Heart right ventricle (tissue), 16 donors: ENCODE measurements around the gene TMEM39B. TPM values are rescaled to one million over a fixed set of nuclear protein-coding genes. Genes with fewer than 3 reads are reported as not detected.

Experiments used
- ATAC-seq, 8 donors: fragments of 200-7000 bp; cut with Tn5 transposase; one replicate each; pipeline ENCODE4 v1.9.1; 2020; ENCODE audit warnings: mild to moderate bottlenecking in 8 of 8, moderate library complexity in 8 of 8, moderate number of reproducible peaks in 1 of 8
- DNase-seq, 2 donors: peaks; one replicate each; pipeline ENCODE4 v3.0.0-alpha.2; 2020
- H3K27ac ChIP-seq, 10 donors: fragments of 200-600 bp; sonication (generic) in 2 of 10; one replicate each; pipeline versions ENCODE4 v1.5.0 to v1.8.0; 2020 to 2022; ENCODE audit warnings: mild to moderate bottlenecking in 3 of 10
- H3K27me3 ChIP-seq, 7 donors: fragments of 200-600 bp; one replicate each; pipeline ENCODE4 v1.8.0; 2021 to 2022; ENCODE audit warnings: mild to moderate bottlenecking in 2 of 7
- H3K36me3 ChIP-seq, 9 donors: fragments of 200-600 bp; sonication (generic) in 1 of 9; one replicate each; pipeline versions ENCODE4 v1.5.0 to v1.8.0; 2020 to 2022; ENCODE audit warnings: mild to moderate bottlenecking in 2 of 9
- H3K4me1 ChIP-seq, 9 donors: fragments of 200-600 bp; sonication (generic) in 1 of 9; one replicate each; pipeline versions ENCODE4 v1.5.0 to v1.8.0; 2020 to 2022; ENCODE audit warnings: mild to moderate bottlenecking in 4 of 9
- H3K4me3 ChIP-seq, 10 donors: fragments of 200-600 bp; sonication (generic) in 2 of 10; one replicate each; pipeline versions ENCODE4 v1.5.0 to v1.8.0; 2020 to 2022; ENCODE audit warnings: mild to moderate bottlenecking in 7 of 10, moderate library complexity in 2 of 10
- H3K9me3 ChIP-seq, 11 donors: fragments of 200-600 bp in 10 of 11; sonication (generic) in 2 of 11; one replicate each; pipeline versions ENCODE4 v1.5.0 to v1.8.0; 2013 to 2022; ENCODE audit warnings: mild to moderate bottlenecking in 2 of 11, control low read depth in 1 of 11, moderate library complexity in 1 of 11
- CTCF ChIP-seq, 9 donors: fragments of 200-600 bp; sonication (generic) in 2 of 9; IDR thresholded peaks; one replicate each; pipeline versions ENCODE4 v1.5.0 to v1.8.0; 2021 to 2022; ENCODE audit warnings: antibody characterized with exemption in 9 of 9, mild to moderate bottlenecking in 5 of 9, moderate library complexity in 1 of 9
- whole genome bisulfite sequencing, 2 donors: extraction: QIAGEN DNeasy Blood & Tissue Kit; methylation state at CpG; one replicate each; pipeline ENCODE4 v1.1.7; 2013; ENCODE audit warnings: inconsistent platforms in 1 of 2; 5-methylcytosine and 5-hydroxymethylcytosine counted together
- intact Hi-C, 10 donors: fragments of 100-400 bp; cut with DNase I; formaldehyde crosslinking; loops; one replicate each; pipeline versions ENCODE4 v1.11.1 to v1.14.2; 2022
- polyA plus RNA-seq, 2 donors: library from polyadenylated mRNA; stranded (reverse); fragments of 200-250 nt; gene quantifications; one replicate each; pipeline ENCODE4 v1.2.3, GENCODE V29; 2013
- total RNA-seq, 10 donors: library from RNA; stranded (reverse); fragmentation: NEBNext Ultra II Directional in 3 of 10; extraction: Animal tissue kit (Norgen Biotek cat#: 25700) in 3 of 10; gene quantifications; one replicate each; pipeline versions ENCODE4 v1.2.1 to v1.2.4, GENCODE V29; 2021 to 2023
- donor health status: Arrhythmogenic right ventricular cardiomyopathy.
- donor health status: ischemic (EF 13 %, LVEDD 7.1; RV severe dilation, severe dysfunction).
- donor health status: healthy with polysubstance abuse.
- donor health status: DM: no; HTN: yes; CAD: no.
- donor health status: DM: no; HTN: no; CAD: no.
- donor health status: ischemic (EF 25% LVEDD 6.9; RV normal size, moderate dysfunction).
- donor health status: ischemic (EF 25% LVEDD 5.7; RV mildly dilated, moderate dysfunction).
- donor health status: healthy.
- donor health status: DM: yes; HTN: yes; CAD: no.
- donor health status: Ischemic cardiomyopathy.
- donor health status: ischemic (EF 35%, LVEDD 5.7; RV mildly dilated, moderate dysfunction).
- donor health status: nonischemic (EF 11% LVEDD 7.7; RV severe dilation, severe dysfunction).
- donor health status: DM: yes; HTN: yes; CAD: no.
- donor health status: PGD.
- donor health status: ischemic (EF 29% LVEDD 5.4; RV normal size, mild dysfunction).
- donor health status: nonischemic (EF 23%, LVEDD 6.1; RV moderate dilation, normal function).

The TMEM39B gene
- total and polyA plus RNA-seq, 12 donors: 4.8 to 15.5 (median 6.6) TPM

GRCh38 chr1:32106663-32107275 lies 34.0 kb downstream of the TMEM39B start:
- no peak for DNase-seq
- H3K27me3 ChIP-seq: no peaks in the 10 kb centered on the region
- no peaks in the 10 kb centered on the region for H3K9me3 ChIP-seq
- 90 to 93% methylated on average over 9 of the region's 9 CpGs for WGBS, 2 donors
- ATAC-seq: no peak
- H3K4me1 ChIP-seq: peaks cover 3 to 43% (median 32%) of the 10 kb centered on the region in 9 donors
- intact Hi-C loops: loop anchor here in 3 of 10 donors (5.0 kb wide), 2 partner anchors 34 to 71 kb away; partner anchors contain the start of genes TMEM39B (in 2 of the 3) and TXLNA (in 1 of the 3)
- no peak for TF ChIP-seq CTCF (IDR thresholded peaks at IDR 0.05)
- peaks cover 0 to 19% (median 0%) of the 10 kb centered on the region in 9 donors for H3K36me3 ChIP-seq
- peak overlapping the region in 1 of 10 donors; percentile 95 for H3K27ac ChIP-seq
- H3K4me3 ChIP-seq: peak overlapping the region in 5 of 10 donors; percentile 92 to 99 (median 95)

GRCh38 chr1:32107742-32108661 lies 35.3 kb downstream of the TMEM39B start, which contains the start of gene KPNA6:
Gene KPNA6, plus strand, starts transcription at chr1:32108056. Its CDS starts 75 bp downstream, at chr1:32108131.
- 0% methylated on average over 45 of the region's 45 CpGs for WGBS, 2 donors
- peak; percentile 89 to 96 (median 92) for ATAC-seq
- intact Hi-C loops: loop anchor here in 3 of 10 donors (2.0 to 5.0 kb wide), 3 partner anchors 35 to 69 kb away; partner anchors contain the start of genes TMEM39B (in 3 of the 3) and TXLNA (in 1 of the 3)
- TF ChIP-seq CTCF (IDR thresholded peaks at IDR 0.05): no peak
- peak; percentile 83 to 96 for DNase-seq
- Histone ChIP-seq H3K36me3 (peaks cover 0 to 13% (median 0%) of the 10 kb centered on the region in 9 donors), H3K4me1 (peaks cover 3 to 53% (median 44%) of the 10 kb centered on the region in 9 donors), H3K9me3 (no peaks in the 10 kb centered on the region), H3K27me3 (no peaks in the 10 kb centered on the region), H3K4me3 (peak within 1 kb of the TSS; percentile 71 to 99 (median 96)), H3K27ac (peak within 1 kb of the TSS; percentile 68 to 96 (median 92))

GRCh38 chr1:32111040-32111623 lies 38.4 kb downstream of the TMEM39B start:
- Histone ChIP-seq H3K4me1 (peaks cover 3 to 73% (median 51%) of the 10 kb centered on the region in 9 donors), H3K9me3 (no peaks in the 10 kb centered on the region), H3K4me3 (no peak overlapping the region), H3K36me3 (peaks cover 0 to 21% (median 0%) of the 10 kb centered on the region in 9 donors), H3K27me3 (no peaks in the 10 kb centered on the region), H3K27ac (peak overlapping the region in 1 of 10 donors; percentile 43)
- ATAC-seq: no peak
- 80 to 84% methylated on average over 2 of the region's 2 CpGs for WGBS, 2 donors
- TF ChIP-seq CTCF (IDR thresholded peaks at IDR 0.05): no peak
- DNase-seq: no peak
- intact Hi-C loops: loop anchor here in 1 of 10 donors (10.0 kb wide), 1 partner anchor 64 kb away; the partner anchor contains the start of gene TXLNA
